H1 (cell line): ENCODE results near the gene IL2RA. TPM values are rescaled to one million over a fixed set of nuclear protein-coding genes. Genes with fewer than 3 reads are reported as not detected.

ENCODE experiments used
- CTCF ChIA-PET: fragments of 300-600 bp; sonication (Branson Sonifier 250); formaldehyde crosslinking; loops from one replicate; lab custom pipeline; 2021; ENCODE audit not compliant: partially characterized antibody; lab: Charles Lee
- POLR2A ChIA-PET: fragments of 300-600 bp; sonication (Branson Sonifier 250); formaldehyde crosslinking; loops from one replicate; lab custom pipeline; 2021; ENCODE audit warnings: inconsistent platforms; ENCODE audit not compliant: partially characterized antibody; lab: Charles Lee
- DNase-seq, 2 experiments: peaks; one replicate each; pipeline versions ENCODE4 v3.0.0 to v3.0.0-alpha.2; 2010 to 2022; ENCODE audit warnings: low spot score in 2 of 2, low read depth in 1 of 2, mixed read lengths in 1 of 2
- FAIRE-seq: peaks from 2 replicates; lab custom pipeline; 2011; peaks lifted over from hg19 to GRCh38; lab: Jason Lieb, UNC
- H2AFZ ChIP-seq: 2 replicates; pipeline ENCODE4 v1.8.1; 2012; ENCODE audit warnings: low read length, inconsistent platforms
- H2AK5ac ChIP-seq: 2 replicates; pipeline ENCODE4 v1.6.1; 2013; ENCODE audit warnings: low read depth, low read length
- H2BK120ac ChIP-seq: replicated peaks from 2 replicates; pipeline ENCODE3; 2013; ENCODE audit warnings: low read depth, low read length, inconsistent platforms
- H2BK12ac ChIP-seq: 2 replicates; pipeline ENCODE4 v1.6.1; 2013; ENCODE audit warnings: low read depth, low read length
- H2BK15ac ChIP-seq: 2 replicates; pipeline ENCODE4 v1.6.1; 2013; ENCODE audit warnings: low read length
- H2BK20ac ChIP-seq: 2 replicates; pipeline ENCODE4 v1.6.1; 2013; ENCODE audit warnings: low read length
- H2BK5ac ChIP-seq: 2 replicates; pipeline ENCODE4 v1.6.1; 2013; ENCODE audit warnings: low read depth, low read length
- H3K14ac ChIP-seq: 2 replicates; pipeline ENCODE4 v1.6.1; 2013; ENCODE audit warnings: inconsistent platforms; ENCODE audit not compliant: insufficient read length
- H3K18ac ChIP-seq: 2 replicates; pipeline ENCODE4 v1.6.1; 2013; ENCODE audit warnings: low read length; ENCODE audit errors: extremely low read depth
- H3K23ac ChIP-seq: 2 replicates; pipeline ENCODE4 v1.6.1; 2013; ENCODE audit warnings: inconsistent platforms; ENCODE audit not compliant: insufficient read length
- H3K23me2 ChIP-seq: 2 replicates; pipeline ENCODE4 v1.6.1; 2013; ENCODE audit warnings: low read depth, low read length
- H3K27ac ChIP-seq: 2 replicates; pipeline ENCODE4 v1.6.1; 2011; ENCODE audit warnings: low read depth, low read length, inconsistent platforms
- H3K27me3 ChIP-seq, 4 experiments: replicated peaks in 1 of 4; 1 replicate in 1 of 4; 2 replicates in 3 of 4; pipeline versions ENCODE4 v1.6.1 to v1.8.1; 2011 to 2013; ENCODE audit warnings: low read length in 3 of 4, mild to moderate bottlenecking in 3 of 4, inconsistent platforms in 2 of 4, mixed read lengths in 2 of 4, moderate library complexity in 1 of 4; ENCODE audit not compliant: control insufficient read depth in 3 of 4, insufficient read depth in 3 of 4; ENCODE audit errors: extremely low read depth in 1 of 4
- H3K36me3 ChIP-seq, 4 experiments: 2 replicates each; pipeline versions ENCODE4 v1.6.1 to v1.8.1; 2011 to 2013; ENCODE audit warnings: mild to moderate bottlenecking in 4 of 4, low read length in 3 of 4, moderate library complexity in 2 of 4, control low read depth in 1 of 4, inconsistent platforms in 1 of 4; ENCODE audit not compliant: insufficient read depth in 4 of 4, control insufficient read depth in 2 of 4
- H3K4ac ChIP-seq: replicated peaks from 2 replicates; pipeline ENCODE3; 2013; ENCODE audit warnings: low read length, low read depth, mixed read lengths, inconsistent platforms; ENCODE audit not compliant: insufficient read length
- H3K4me1 ChIP-seq, 4 experiments: replicated peaks in 1 of 4; 1 replicate in 1 of 4; 2 replicates in 3 of 4; pipeline versions ENCODE4 v1.6.1 to v1.8.1; 2011 to 2013; ENCODE audit warnings: low read length in 3 of 4, inconsistent platforms in 2 of 4, mixed read lengths in 1 of 4; ENCODE audit not compliant: insufficient read depth in 4 of 4, control insufficient read depth in 3 of 4
- H3K4me2 ChIP-seq, 2 experiments: 2 replicates each; pipeline versions ENCODE4 v1.6.1 to v1.8.1; 2011 to 2013; ENCODE audit warnings: low read depth in 2 of 2, low read length in 2 of 2, control low read depth in 1 of 2, inconsistent platforms in 1 of 2, mild to moderate bottlenecking in 1 of 2; ENCODE audit not compliant: insufficient read depth in 1 of 2
- H3K4me3 ChIP-seq, 4 experiments: fragments of 200-600, 300-600 bp in 1 of 4; sonication (generic), shearing (Covaris generic), sonication (Bioruptor Twin) in 1 of 4; 2 replicates each; pipeline versions ENCODE4 v1.5.1 to v1.8.1; 2011 to 2016; ENCODE audit warnings: low read length in 4 of 4, low read depth in 3 of 4, control low read depth in 2 of 4, inconsistent platforms in 2 of 4, mild to moderate bottlenecking in 2 of 4, mixed read lengths in 1 of 4, moderate library complexity in 1 of 4; ENCODE audit not compliant: insufficient read depth in 2 of 4; ENCODE audit errors: extremely low read depth in 1 of 4
- H3K56ac ChIP-seq: replicated peaks from 2 replicates; pipeline ENCODE3; 2013; ENCODE audit warnings: low read depth, mild to moderate bottlenecking, mixed read lengths, low read length, inconsistent platforms; ENCODE audit not compliant: insufficient read length
- H3K79me1 ChIP-seq: 2 replicates; pipeline ENCODE4 v1.6.1; 2013; ENCODE audit warnings: low read depth, low read length, control low read depth
- H3K79me2 ChIP-seq, 2 experiments: 2 replicates each; pipeline versions ENCODE4 v1.6.1 to v1.8.1; 2012 to 2013; ENCODE audit warnings: low read length in 2 of 2, mild to moderate bottlenecking in 2 of 2, inconsistent platforms in 1 of 2; ENCODE audit not compliant: insufficient read depth in 2 of 2, control insufficient read depth in 1 of 2
- H3K9ac ChIP-seq, 4 experiments: replicated peaks in 1 of 4; 1 replicate in 1 of 4; 2 replicates in 3 of 4; pipeline versions ENCODE4 v1.6.1 to v1.8.1; 2011 to 2013; ENCODE audit warnings: low read depth in 3 of 4, low read length in 3 of 4, control low read depth in 2 of 4, mild to moderate bottlenecking in 2 of 4, moderate library complexity in 2 of 4, inconsistent platforms in 1 of 4; ENCODE audit errors: extremely low read depth in 1 of 4
- H3K9me3 ChIP-seq, 2 experiments: 2 replicates each; pipeline versions ENCODE4 v1.6.1 to v1.8.1; 2012 to 2013; ENCODE audit warnings: mild to moderate bottlenecking in 2 of 2, moderate library complexity in 2 of 2, control low read depth in 1 of 2, inconsistent platforms in 1 of 2, low read depth in 1 of 2, low read length in 1 of 2, mixed read lengths in 1 of 2; ENCODE audit not compliant: insufficient read depth in 2 of 2
- H4K20me1 ChIP-seq, 2 experiments: replicated peaks in 1 of 2; 2 replicates each; pipeline versions ENCODE3 to v1.8.1; 2011 to 2013; ENCODE audit warnings: inconsistent platforms in 2 of 2, low read length in 2 of 2, mild to moderate bottlenecking in 1 of 2; ENCODE audit not compliant: insufficient read depth in 2 of 2, control insufficient read depth in 1 of 2
- H4K5ac ChIP-seq: 2 replicates; pipeline ENCODE4 v1.6.1; 2013; ENCODE audit warnings: low read length, low read depth, mixed read lengths, inconsistent platforms; ENCODE audit not compliant: insufficient read length
- H4K8ac ChIP-seq: 2 replicates; pipeline ENCODE4 v1.8.0; 2013; ENCODE audit warnings: mild to moderate bottlenecking, moderate library complexity, low read length, inconsistent platforms; ENCODE audit not compliant: insufficient read depth; ENCODE audit errors: extremely low read depth
- H4K91ac ChIP-seq: replicated peaks from 2 replicates; pipeline ENCODE3; 2013; ENCODE audit warnings: low read length, mixed read lengths, inconsistent platforms; ENCODE audit not compliant: insufficient read length
- CTBP2 ChIP-seq: IDR thresholded peaks from 2 replicates; pipeline ENCODE4 v1.7.0; 2011; ENCODE audit warnings: borderline replicate concordance, mild to moderate bottlenecking, moderate library complexity, mixed read lengths, low read length; ENCODE audit not compliant: insufficient read depth, insufficient read length
- FOSL1 ChIP-seq: IDR thresholded peaks from 2 replicates; pipeline ENCODE4 v1.6.1; 2011; ENCODE audit warnings: mild to moderate bottlenecking, low read depth, low read length, moderate library complexity; ENCODE audit not compliant: insufficient read depth
- JUN ChIP-seq: IDR thresholded peaks from 2 replicates; pipeline ENCODE4 v1.6.1; 2011; ENCODE audit warnings: low read depth, mild to moderate bottlenecking, improper control_type of control experiment, low read length
- KDM4A ChIP-seq: IDR thresholded peaks from one replicate; pipeline ENCODE4 v1.7.1; 2012; ENCODE audit warnings: low read depth, mild to moderate bottlenecking, moderate library complexity, low read length, inconsistent platforms; ENCODE audit not compliant: severe bottlenecking
- KDM5A ChIP-seq: fragments of 200-600 bp; IDR thresholded peaks from 2 replicates; pipeline ENCODE4 v1.7.1; 2012; ENCODE audit warnings: mild to moderate bottlenecking, low read length, inconsistent platforms, mixed read lengths
- TCF12 ChIP-seq: IDR thresholded peaks from 2 replicates; pipeline ENCODE4 v1.6.1; 2011; ENCODE audit warnings: low read depth, mild to moderate bottlenecking, low read length
- WGBS, 2 experiments: shearing (Covaris generic) in 1 of 2; methylation state at CpG; one replicate each; pipeline versions ENCODE4 v1.1.6 to v1.1.7; 2013 to 2015; ENCODE audit warnings: low lambda C conversion rate in 2 of 2, mixed read lengths in 2 of 2, inconsistent platforms in 1 of 2, low coverage in 1 of 2, missing lambda C conversion rate in 1 of 2; ENCODE audit not compliant: insufficient replicate concordance in 2 of 2, insufficient coverage in 1 of 2, insufficient read length in 1 of 2; ENCODE audit errors: extremely low coverage in 1 of 2, missing lambda C conversion rate in 1 of 2; 5-methylcytosine and 5-hydroxymethylcytosine counted together
- polyA plus RNA-seq, 7 experiments: library from polyadenylated mRNA; depleted of rRNA in 3 of 7; stranded (reverse) in 5 of 7; unstranded in 2 of 7; fragments of >200 nt in 5 of 7; fragments of 200-250 nt in 2 of 7; gene quantifications; 1 replicate in 5 of 7; 2 replicates in 1 of 7; 4 replicates in 1 of 7; pipeline versions ENCODE4 v1.2.1 to v1.2.3, GENCODE V29; 2011 to 2013; ENCODE audit warnings: missing spikeins in 2 of 7, mixed read lengths in 2 of 7
- total RNA-seq: library from RNA; stranded (reverse); fragmentation: NEBNext Ultra II Directional; extraction: Animal tissue kit (Norgen Biotek cat#: 25700); gene quantifications from 2 replicates; pipeline ENCODE4 v1.2.1, GENCODE V29; 2021
- TF ChIP-seq, protein P1 (sequence below): IDR thresholded peaks from 2 replicates; pipeline ENCODE4 v1.6.1; 2012; ENCODE audit warnings: inconsistent platforms
- TF ChIP-seq, protein P2 (sequence below): IDR thresholded peaks from 2 replicates; pipeline ENCODE4 v1.6.1; 2012; ENCODE audit warnings: low read length, inconsistent platforms
- TF ChIP-seq, protein P3 (sequence below), 3 experiments: IDR thresholded peaks; 1 replicate in 2 of 3; 2 replicates in 1 of 3; pipeline versions ENCODE4 v1.5.1 to v1.6.1; 2011; ENCODE audit warnings: low read length in 3 of 3, mild to moderate bottlenecking in 3 of 3, inconsistent platforms in 2 of 3, low read depth in 1 of 3, moderate library complexity in 1 of 3; ENCODE audit not compliant: insufficient read depth in 1 of 3; ENCODE audit errors: control extremely low read depth in 1 of 3

The IL2RA gene
- total and polyA plus RNA-seq, 2 of the 8 experiments (the other 6 are each of a cell fraction or from before 2014, with no cell fraction given) = not detected

DNA sequence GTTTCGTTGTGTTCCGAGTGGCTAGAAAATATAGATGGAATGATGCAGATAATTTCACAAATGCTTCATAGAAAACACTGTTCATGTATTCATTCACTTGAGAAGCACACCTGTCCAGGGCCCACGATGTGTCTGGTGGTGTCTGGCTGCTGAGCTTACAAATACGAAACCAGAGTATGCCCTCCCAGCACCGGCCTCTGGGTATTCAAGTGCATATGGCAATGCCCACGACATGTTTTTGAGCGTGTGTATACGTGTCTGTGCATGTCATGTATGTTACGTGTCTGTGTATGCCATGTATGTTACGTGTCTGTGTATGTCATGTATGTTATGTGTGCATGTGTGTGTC lies 37.9 kb downstream of the IL2RA start:
- Histone ChIP-seq H3K23ac (no peak overlapping the region), H3K9ac (no peak overlapping the region), H3K79me2 (no peaks in the 10 kb centered on the region), H2AFZ (no peak overlapping the region), H3K23me2 (no peaks in the 10 kb centered on the region), H2BK5ac (no peak overlapping the region), H2BK12ac (no peak overlapping the region), H3K36me3 (no peaks in the 10 kb centered on the region), H3K4ac (no peak overlapping the region), H3K79me1 (no peaks in the 10 kb centered on the region), H3K4me3 (no peak overlapping the region), H3K56ac (no peak overlapping the region), H3K4me2 (no peak overlapping the region), H4K5ac (no peak overlapping the region), H2AK5ac (no peak overlapping the region), H4K91ac (no peak overlapping the region), H2BK15ac (no peak overlapping the region), H3K27ac (no peak overlapping the region), H2BK20ac (no peak overlapping the region), H3K14ac (no peak overlapping the region), H2BK120ac (no peak overlapping the region), H4K8ac (no peak overlapping the region), H3K18ac (no peak overlapping the region), H4K20me1 (no peaks in the 10 kb centered on the region), H3K4me1 (no peaks in the 10 kb centered on the region), H3K27me3 (no peaks in the 10 kb centered on the region), H3K9me3 (no peaks in the 10 kb centered on the region)
- CTCF ChIA-PET = interaction anchor here (0.7 to 2.4 kb wide), 3 partner anchors 10 to 74 kb away, joined by 3 to 11 read pairs (median 3); partner anchors contain the start of gene IL15RA
- FAIRE-seq (no peak), DNase-seq (no peak)
- WGBS, 2 experiments = 83% methylated on average over 10 of the region's 10 CpGs; no CpG with 5 or more reads in 1 of the 2 experiments
- POLR2A ChIA-PET = no interaction called here
- TF ChIP-seq FOSL1 (no peak), KDM5A (no peak), TCF12 (no peak), JUN (no peak), CTBP2 (no peak), KDM4A (no peak)
- TF ChIP-seq, protein P1, sequence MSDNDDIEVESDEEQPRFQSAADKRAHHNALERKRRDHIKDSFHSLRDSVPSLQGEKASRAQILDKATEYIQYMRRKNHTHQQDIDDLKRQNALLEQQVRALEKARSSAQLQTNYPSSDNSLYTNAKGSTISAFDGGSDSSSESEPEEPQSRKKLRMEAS = no peak
- TF ChIP-seq, protein P2, sequence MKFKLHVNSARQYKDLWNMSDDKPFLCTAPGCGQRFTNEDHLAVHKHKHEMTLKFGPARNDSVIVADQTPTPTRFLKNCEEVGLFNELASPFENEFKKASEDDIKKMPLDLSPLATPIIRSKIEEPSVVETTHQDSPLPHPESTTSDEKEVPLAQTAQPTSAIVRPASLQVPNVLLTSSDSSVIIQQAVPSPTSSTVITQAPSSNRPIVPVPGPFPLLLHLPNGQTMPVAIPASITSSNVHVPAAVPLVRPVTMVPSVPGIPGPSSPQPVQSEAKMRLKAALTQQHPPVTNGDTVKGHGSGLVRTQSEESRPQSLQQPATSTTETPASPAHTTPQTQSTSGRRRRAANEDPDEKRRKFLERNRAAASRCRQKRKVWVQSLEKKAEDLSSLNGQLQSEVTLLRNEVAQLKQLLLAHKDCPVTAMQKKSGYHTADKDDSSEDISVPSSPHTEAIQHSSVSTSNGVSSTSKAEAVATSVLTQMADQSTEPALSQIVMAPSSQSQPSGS = no peak
- TF ChIP-seq, protein P3, sequence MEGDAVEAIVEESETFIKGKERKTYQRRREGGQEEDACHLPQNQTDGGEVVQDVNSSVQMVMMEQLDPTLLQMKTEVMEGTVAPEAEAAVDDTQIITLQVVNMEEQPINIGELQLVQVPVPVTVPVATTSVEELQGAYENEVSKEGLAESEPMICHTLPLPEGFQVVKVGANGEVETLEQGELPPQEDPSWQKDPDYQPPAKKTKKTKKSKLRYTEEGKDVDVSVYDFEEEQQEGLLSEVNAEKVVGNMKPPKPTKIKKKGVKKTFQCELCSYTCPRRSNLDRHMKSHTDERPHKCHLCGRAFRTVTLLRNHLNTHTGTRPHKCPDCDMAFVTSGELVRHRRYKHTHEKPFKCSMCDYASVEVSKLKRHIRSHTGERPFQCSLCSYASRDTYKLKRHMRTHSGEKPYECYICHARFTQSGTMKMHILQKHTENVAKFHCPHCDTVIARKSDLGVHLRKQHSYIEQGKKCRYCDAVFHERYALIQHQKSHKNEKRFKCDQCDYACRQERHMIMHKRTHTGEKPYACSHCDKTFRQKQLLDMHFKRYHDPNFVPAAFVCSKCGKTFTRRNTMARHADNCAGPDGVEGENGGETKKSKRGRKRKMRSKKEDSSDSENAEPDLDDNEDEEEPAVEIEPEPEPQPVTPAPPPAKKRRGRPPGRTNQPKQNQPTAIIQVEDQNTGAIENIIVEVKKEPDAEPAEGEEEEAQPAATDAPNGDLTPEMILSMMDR (IDR thresholded peaks at IDR 0.05; ENCODE audit: control extremely low read depth in 1 of 3, insufficient read depth in 1 of 3, low read depth in 1 of 3, low read length in 3 of 3) = no peak
